ENCODE results near the gene PPP1CC.

- TF ChIP-seq POLR2A (IDR thresholded peaks at IDR 0.05) (no peak), CTCF (IDR thresholded peaks at IDR 0.05) (no peak)
These were observed 52.6 kb downstream of the PPP1CC start for GRCh38 chr12:110690127-110690430.

All from body of pancreas (tissue), 4 donors.